ENCODE data around the gene OR10AD1. TPM values are rescaled to one million over a fixed set of nuclear protein-coding genes. Genes with fewer than 3 reads are reported as not detected.

The OR10AD1 gene
- total RNA-seq, 1 donor from 2014 or later = not detected

- peaks cover 16% of the 10 kb centered on the region for H3F3A ChIP-seq (ENCODE audit: low read depth)
- H3K4me2 ChIP-seq = no peak overlapping the region
- no peak overlapping the region for H3K4me3 Mint-ChIP-seq
- H3K4me1 Mint-ChIP-seq = peaks cover 37% of the 10 kb centered on the region
- H3K36me3 Mint-ChIP-seq = no peaks in the 10 kb centered on the region
- peaks cover 4% of the 10 kb centered on the region for H3K27me3 Mint-ChIP-seq (ENCODE audit: insufficient read depth, low read depth)
- H4K20me1 ChIP-seq (ENCODE audit: low read depth) = no peaks in the 10 kb centered on the region
- H3K9ac ChIP-seq = no peak overlapping the region
- no peaks in the 10 kb centered on the region for H3K36me3 ChIP-seq
- H3K9me3 Mint-ChIP-seq = no peaks in the 10 kb centered on the region
- H3K27ac Mint-ChIP-seq = no peak overlapping the region
- DNase-seq (ENCODE audit: low spot score) = no peak
- no peak overlapping the region for H3K27ac ChIP-seq
- H3K9me3 ChIP-seq (ENCODE audit: low read depth) = no peaks in the 10 kb centered on the region
- H3K79me2 ChIP-seq (ENCODE audit: low read depth) = no peaks in the 10 kb centered on the region
- H2AFZ ChIP-seq (replicated peaks) = no peak overlapping the region
- no peak for TF ChIP-seq EZH2phosphoT487 (IDR thresholded peaks at IDR 0.05)
- TF ChIP-seq, protein P1, sequence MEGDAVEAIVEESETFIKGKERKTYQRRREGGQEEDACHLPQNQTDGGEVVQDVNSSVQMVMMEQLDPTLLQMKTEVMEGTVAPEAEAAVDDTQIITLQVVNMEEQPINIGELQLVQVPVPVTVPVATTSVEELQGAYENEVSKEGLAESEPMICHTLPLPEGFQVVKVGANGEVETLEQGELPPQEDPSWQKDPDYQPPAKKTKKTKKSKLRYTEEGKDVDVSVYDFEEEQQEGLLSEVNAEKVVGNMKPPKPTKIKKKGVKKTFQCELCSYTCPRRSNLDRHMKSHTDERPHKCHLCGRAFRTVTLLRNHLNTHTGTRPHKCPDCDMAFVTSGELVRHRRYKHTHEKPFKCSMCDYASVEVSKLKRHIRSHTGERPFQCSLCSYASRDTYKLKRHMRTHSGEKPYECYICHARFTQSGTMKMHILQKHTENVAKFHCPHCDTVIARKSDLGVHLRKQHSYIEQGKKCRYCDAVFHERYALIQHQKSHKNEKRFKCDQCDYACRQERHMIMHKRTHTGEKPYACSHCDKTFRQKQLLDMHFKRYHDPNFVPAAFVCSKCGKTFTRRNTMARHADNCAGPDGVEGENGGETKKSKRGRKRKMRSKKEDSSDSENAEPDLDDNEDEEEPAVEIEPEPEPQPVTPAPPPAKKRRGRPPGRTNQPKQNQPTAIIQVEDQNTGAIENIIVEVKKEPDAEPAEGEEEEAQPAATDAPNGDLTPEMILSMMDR (IDR thresholded peaks at IDR 0.05) = no peak
- TF ChIP-seq EZH2 (IDR thresholded peaks at IDR 0.05) = no peak
- peaks cover 36% of the 10 kb centered on the region for H3K4me1 ChIP-seq
- H3K4me3 ChIP-seq = no peak overlapping the region
- H3K27me3 ChIP-seq = peaks cover 48% of the 10 kb centered on the region
These were observed 23.6 kb downstream of the OR10AD1 start for GRCh38 chr12:48179466-48179865.

DNA sequence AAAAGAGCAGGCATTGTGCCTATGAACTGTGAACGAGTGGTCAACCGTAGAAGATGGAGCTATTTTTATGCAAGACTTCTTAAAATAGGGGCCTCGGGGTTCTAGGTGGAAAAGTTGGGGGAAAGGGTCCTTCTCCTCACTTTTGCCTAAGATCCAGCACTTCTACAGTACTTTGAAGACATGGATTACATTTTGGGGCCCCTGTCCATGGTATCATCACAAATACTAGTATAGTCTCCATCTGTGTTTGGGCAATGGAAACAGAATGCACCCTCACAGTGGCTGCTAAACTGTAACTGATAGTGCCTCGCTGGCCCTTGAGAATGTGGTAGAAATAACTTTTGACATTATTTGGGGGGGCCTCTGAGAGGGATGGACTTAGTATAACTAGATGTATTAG lies 25.1 kb downstream of the OR10AD1 start:
- peaks cover 35% of the 10 kb centered on the region for H3K27me3 ChIP-seq
- no peak overlapping the region for H3K27ac Mint-ChIP-seq

DNA sequence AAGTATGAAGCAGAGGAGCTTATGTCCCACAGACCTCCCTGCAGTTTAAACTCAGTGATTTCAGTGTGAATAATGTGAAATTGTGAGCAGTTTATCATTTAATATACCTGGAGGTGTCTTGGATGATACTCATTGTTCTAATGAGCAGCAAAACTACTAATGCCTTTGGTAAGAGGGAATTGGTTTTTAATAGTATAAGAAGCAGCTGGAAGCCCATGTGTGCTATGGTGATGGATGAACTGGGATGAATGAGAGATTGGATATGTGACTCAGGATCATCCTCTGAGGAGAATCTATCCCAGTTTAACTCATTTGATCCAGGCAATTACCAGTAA lies 26.7 kb downstream of the OR10AD1 start:
- Histone ChIP-seq H3K4me1 (peaks cover 26% of the 10 kb centered on the region), H3K9ac (no peak overlapping the region), H3K79me2 (ENCODE audit: low read depth) (no peaks in the 10 kb centered on the region), H3K27me3 (peaks cover 21% of the 10 kb centered on the region), H3F3A (ENCODE audit: low read depth) (no peaks in the 10 kb centered on the region), H4K20me1 (ENCODE audit: low read depth) (no peaks in the 10 kb centered on the region), H3K36me3 (no peaks in the 10 kb centered on the region), H3K4me2 (peak overlapping the region; percentile 40), H3K27ac (no peak overlapping the region), H3K4me3 (no peak overlapping the region), H3K9me3 (ENCODE audit: low read depth) (no peaks in the 10 kb centered on the region), H2AFZ (replicated peaks) (peak overlapping the region; percentile 89)
- no peak for DNase-seq (ENCODE audit: low spot score)
- Mint-ChIP-seq H3K4me3 (no peak overlapping the region), H3K9me3 (no peaks in the 10 kb centered on the region), H3K27me3 (ENCODE audit: insufficient read depth, low read depth) (peaks cover 2% of the 10 kb centered on the region), H3K36me3 (no peaks in the 10 kb centered on the region), H3K4me1 (peaks cover 27% of the 10 kb centered on the region), H3K27ac (no peak overlapping the region)
- TF ChIP-seq EZH2phosphoT487 (IDR thresholded peaks at IDR 0.05) = no peak
- no peak for TF ChIP-seq EZH2 (IDR thresholded peaks at IDR 0.05)
- TF ChIP-seq, protein P1 (IDR thresholded peaks at IDR 0.05) = no peak

More for the DNA sequence above, 25.1 kb downstream of the OR10AD1 start:
- no peak for TF ChIP-seq EZH2phosphoT487 (IDR thresholded peaks at IDR 0.05)
- no peak for TF ChIP-seq EZH2 (IDR thresholded peaks at IDR 0.05)
- TF ChIP-seq, protein P1 (IDR thresholded peaks at IDR 0.05) = no peak
- Mint-ChIP-seq H3K4me1 (peaks cover 37% of the 10 kb centered on the region), H3K4me3 (no peak overlapping the region), H3K36me3 (no peaks in the 10 kb centered on the region), H3K9me3 (no peaks in the 10 kb centered on the region), H3K27me3 (ENCODE audit: insufficient read depth, low read depth) (peaks cover 4% of the 10 kb centered on the region)
- H4K20me1 ChIP-seq (ENCODE audit: low read depth) = no peaks in the 10 kb centered on the region
- H3K79me2 ChIP-seq (ENCODE audit: low read depth) = no peaks in the 10 kb centered on the region
- no peaks in the 10 kb centered on the region for H3K36me3 ChIP-seq
- no peak overlapping the region for H2AFZ ChIP-seq (replicated peaks)
- H3K4me3 ChIP-seq = no peak overlapping the region
- no peak overlapping the region for H3K4me2 ChIP-seq
- H3K9me3 ChIP-seq (ENCODE audit: low read depth) = no peaks in the 10 kb centered on the region
- no peak overlapping the region for H3K9ac ChIP-seq
- peaks cover 31% of the 10 kb centered on the region for H3K4me1 ChIP-seq
- peaks cover 12% of the 10 kb centered on the region for H3F3A ChIP-seq (ENCODE audit: low read depth)
- H3K27ac ChIP-seq = no peak overlapping the region
- no peak for DNase-seq (ENCODE audit: low spot score)

Data from neural progenitor cell (in vitro differentiated cells).